K562 (cell line): Measurements from ENCODE around the gene OPRD1. TPM values are rescaled to one million over a fixed set of nuclear protein-coding genes. Genes with fewer than 3 reads are reported as not detected.

ENCODE experiments used
- ATAC-seq: fragments of 200-7000 bp; cut with Tn5 transposase; 3 replicates; pipeline ENCODE4 v1.9.1; 2020; ENCODE audit warnings: moderate library complexity
- BruUV-seq: library from RNA; stranded (reverse); fragments of 400-500 nt; replicated peaks from 2 replicates; lab custom pipeline; 2021; lab: Mats Ljungman, UMichigan
- CTCF ChIA-PET: fragments of 300-600 bp; formaldehyde crosslinking; extraction: SDS; loops from one replicate; lab custom pipeline; 2021; ENCODE audit warnings: low intra/inter-chr PET ratio; lab: Yijun Ruan, JAX
- POLR2A ChIA-PET: fragments of 300-600, 350-650 bp; sonication (Branson Sonifier 250); formaldehyde crosslinking; extraction: SDS; loops from one replicate; lab custom pipeline; 2021; ENCODE audit warnings: antibody characterized with exemption, inconsistent platforms; lab: Yijun Ruan, JAX
- DNase-seq, 4 experiments: peaks; one replicate each; pipeline versions ENCODE4 v3.0.0 to v3.0.0-alpha.2; 2011 to 2018; ENCODE audit warnings: low spot score in 3 of 4, mixed read lengths in 3 of 4; ENCODE audit errors: extremely low read depth in 1 of 4
- FAIRE-seq: peaks from 2 replicates; lab custom pipeline; 2011; peaks lifted over from hg19 to GRCh38; lab: Jason Lieb, UNC
- H2AFZ ChIP-seq: 2 replicates; pipeline ENCODE4 v1.6.0; 2011; ENCODE audit warnings: low read depth, low read length, control low read depth, inconsistent platforms
- H3K27ac ChIP-seq: fragments of 200-600 bp; 3 replicates; pipeline ENCODE4 v1.8.0; 2011; ENCODE audit warnings: low read depth, mild to moderate bottlenecking, control low read depth, inconsistent platforms, low read length, moderate library complexity, mixed read lengths; ENCODE audit errors: extremely low read depth
- H3K27me3 ChIP-seq, 2 experiments: fragments of 300-600 bp in 1 of 2; 2 replicates in 1 of 2; 3 replicates in 1 of 2; pipeline versions ENCODE4 v1.6.0 to v1.8.0; 2011; ENCODE audit warnings: inconsistent platforms in 2 of 2, low read length in 2 of 2, mild to moderate bottlenecking in 1 of 2, mixed read lengths in 1 of 2, moderate library complexity in 1 of 2; ENCODE audit not compliant: control insufficient read depth in 2 of 2, insufficient read depth in 2 of 2
- H3K36me3 ChIP-seq: fragments of 300-600 bp; 3 replicates; pipeline ENCODE4 v1.8.0; 2011; ENCODE audit warnings: mild to moderate bottlenecking, low read length, inconsistent platforms; ENCODE audit not compliant: control insufficient read depth, insufficient read depth
- H3K4me1 ChIP-seq, 2 experiments: fragments of 200-600 bp in 1 of 2; replicated peaks in 1 of 2; 2 replicates in 1 of 2; 3 replicates in 1 of 2; pipeline versions ENCODE4 v1.5.1 to v1.8.0; 2011; ENCODE audit warnings: inconsistent platforms in 2 of 2, low read length in 2 of 2, mild to moderate bottlenecking in 1 of 2, mixed read lengths in 1 of 2, moderate library complexity in 1 of 2; ENCODE audit not compliant: control insufficient read depth in 2 of 2, insufficient read depth in 2 of 2
- H3K4me2 ChIP-seq: 2 replicates; pipeline ENCODE4 v1.6.1; 2011; ENCODE audit warnings: low read length, control low read depth, inconsistent platforms, mixed read lengths; ENCODE audit not compliant: insufficient read depth
- H3K4me3 ChIP-seq: fragments of 200-600 bp; sonication (generic), shearing (Covaris generic); 2 replicates; pipeline ENCODE4 v1.5.1; 2016; ENCODE audit warnings: control low read depth, inconsistent platforms
- H3K79me2 ChIP-seq: fragments of 200-600 bp; 3 replicates; pipeline ENCODE4 v1.8.0; 2011; ENCODE audit warnings: low read length, inconsistent platforms; ENCODE audit not compliant: control insufficient read depth, insufficient read depth
- H3K9ac ChIP-seq, 2 experiments: 2 replicates each; pipeline versions ENCODE4 v1.6.0 to v1.6.1; 2011; ENCODE audit warnings: low read depth in 2 of 2, low read length in 2 of 2, control low read depth in 1 of 2, inconsistent platforms in 1 of 2, mild to moderate bottlenecking in 1 of 2, mixed read lengths in 1 of 2; ENCODE audit not compliant: insufficient read depth in 1 of 2
- H3K9me1 ChIP-seq: one replicate; pipeline ENCODE4 v1.6.0; 2011; ENCODE audit warnings: inconsistent platforms, mild to moderate bottlenecking, low read length, moderate library complexity; ENCODE audit not compliant: control insufficient read depth, insufficient read depth
- H3K9me3 ChIP-seq: replicated peaks from 2 replicates; pipeline ENCODE4 v1.5.1; 2011; ENCODE audit warnings: low read depth, low read length, inconsistent platforms; ENCODE audit not compliant: control insufficient read depth, insufficient read depth
- H4K20me1 ChIP-seq: replicated peaks from 2 replicates; pipeline ENCODE4 v1.6.1; 2011; ENCODE audit warnings: low read length, inconsistent platforms, mixed read lengths; ENCODE audit not compliant: control insufficient read depth, insufficient read depth
- NRF1 ChIP-seq, 2 experiments: fragments of 450-650 bp; IDR thresholded peaks in 1 of 2; conservative IDR thresholded peaks in 1 of 2; 2 replicates each; pipeline ENCODE4 v1.6.1; 2014; ENCODE audit warnings: mild to moderate bottlenecking in 2 of 2
- RHOXF2B ChIP-seq: fragments of 250-450 bp; sonication (Bioruptor Pico); conservative IDR thresholded peaks from 2 replicates; pipeline ENCODE4 v1.5.1; 2021
- SIX5 ChIP-seq, 2 experiments: IDR thresholded peaks; 2 replicates each; pipeline ENCODE4 v1.6.1; 2011; ENCODE audit warnings: low read length in 2 of 2, borderline replicate concordance in 1 of 2, low read depth in 1 of 2, mild to moderate bottlenecking in 1 of 2, moderate library complexity in 1 of 2; ENCODE audit not compliant: insufficient read depth in 1 of 2
- ZKSCAN8 ChIP-seq: fragments of 200-800 bp; sonication (Bioruptor generic); IDR thresholded peaks from 2 replicates; pipeline ENCODE4 v1.6.1; 2016; ENCODE audit warnings: missing genetic modification characterization, missing compliant biosample characterization
- ZNF3 ChIP-seq: fragments of 250-450 bp; sonication (Bioruptor Pico); IDR thresholded peaks from 2 replicates; pipeline ENCODE4 v1.5.0; 2021; ENCODE audit warnings: mild to moderate bottlenecking, moderate library complexity
- WGBS: fragments of 100-300 bp; shearing (Covaris generic); methylation state at CpG from one replicate; pipeline ENCODE4 v1.1.6; 2016; ENCODE audit warnings: low coverage, mixed read lengths; ENCODE audit not compliant: insufficient coverage; ENCODE audit errors: missing lambda C conversion rate; 5-methylcytosine and 5-hydroxymethylcytosine counted together
- in situ Hi-C: fragments of 300-500 bp; cut with MboI; formaldehyde crosslinking; loops from 4 replicates; pipeline ENCODE4 v1.15.0; 2018; ENCODE audit warnings: inconsistent platforms, mixed read lengths
- intact Hi-C: fragments of 100-400 bp; cut with micrococcal nuclease; formaldehyde crosslinking; loops from 2 replicates; pipeline ENCODE4 v1.14.2; 2022
- polyA plus RNA-seq, 8 experiments: library from polyadenylated mRNA; depleted of rRNA in 4 of 8; stranded (reverse) in 5 of 8; unstranded in 3 of 8; fragments of >200 nt; fragmentation: Nextera tagmentation in 2 of 8; fragmentation: Illumina TruSeq in 1 of 8; extraction: Ambion mirVana in 2 of 8; extraction: Trizol in 1 of 8; gene quantifications; 2 replicates each; pipeline versions ENCODE4 v1.2.1 to v1.2.3, GENCODE V29; 2011 to 2014; ENCODE audit warnings: inconsistent platforms in 1 of 8, missing spikeins in 1 of 8
- total RNA-seq, 7 experiments: library from RNA; depleted of rRNA in 6 of 7; stranded (reverse); fragments of >200 nt in 6 of 7; fragmentation: Illumina TruSeq in 2 of 7; extraction: Trizol in 2 of 7; gene quantifications; 2 replicates each; pipeline versions ENCODE4 v1.2.1 to v1.2.3, GENCODE V29; 2011 to 2021; ENCODE audit warnings: low replicate concordance in 1 of 7
- TF ChIP-seq, protein P1 (sequence below): fragments of 250-450 bp; sonication (Bioruptor Pico); IDR thresholded peaks from 2 replicates; pipeline ENCODE4 v1.4.0; 2020; ENCODE audit warnings: mild to moderate bottlenecking, moderate library complexity
- TF ChIP-seq, protein P2 (sequence below), 2 experiments: fragments of 450-650 bp in 1 of 2; sonication (generic) in 1 of 2; formaldehyde crosslinking in 1 of 2; IDR thresholded peaks; 2 replicates each; pipeline versions ENCODE4 v1.7.1 to v1.9.0; 2016 to 2022; ENCODE audit warnings: inconsistent platforms in 1 of 2, mild to moderate bottlenecking in 1 of 2, missing genetic modification reagents in 1 of 2
- TF ChIP-seq, protein P3 (sequence below): fragments of 450-650 bp; IDR thresholded peaks from 2 replicates; pipeline ENCODE4 v1.6.1; 2016; ENCODE audit warnings: low read depth, mild to moderate bottlenecking, moderate library complexity

OPRD1 gene
- total and polyA plus RNA-seq, 9 of the 15 experiments (the other 6 are each of a cell fraction or from before 2014, with no cell fraction given), result under 0.01 to 0.03 (median under 0.01) TPM; not detected in 6

DNA sequence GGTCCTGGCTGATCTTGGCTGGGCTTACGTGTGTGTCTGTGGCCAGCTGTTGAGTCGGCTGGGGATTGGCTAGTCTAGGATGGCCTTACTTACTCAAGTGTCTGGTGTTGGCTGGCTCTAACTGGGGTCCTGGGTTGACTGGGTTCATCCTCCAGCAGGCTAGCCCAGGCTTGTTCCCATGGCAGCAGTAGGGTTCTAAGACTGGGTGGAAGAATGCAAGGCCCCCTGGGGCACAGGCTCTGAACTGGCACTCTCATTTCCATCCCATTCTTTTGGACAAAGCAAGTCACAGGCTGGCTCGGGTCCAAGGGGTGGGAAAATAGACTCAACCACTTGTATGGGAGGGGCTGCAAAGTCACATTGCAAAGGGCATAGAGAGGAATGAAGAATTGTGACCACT lies 7.9 kb upstream of the OPRD1 start:
- intact Hi-C loops, result no loop called here
- 6% methylated on average over 3 of the region's 3 CpGs for WGBS
- CTCF ChIA-PET, result no interaction called here
- TF ChIP-seq SIX5 (IDR thresholded peaks at IDR 0.05; ENCODE audit: borderline replicate concordance in 1 of 2, insufficient read depth in 1 of 2, low read depth in 1 of 2, low read length in 2 of 2) (no peak), ZNF3 (CRISPR knock-in tag) (no peak), ZKSCAN8 (CRISPR knock-in tag) (no peak), RHOXF2B (CRISPR knock-in tag) (no peak), NRF1 (conservative IDR thresholded peaks at IDR 0.05 in 1 of 2, IDR thresholded peaks at IDR 0.05 in 1 of 2) (no peak)
- TF ChIP-seq, protein P1, sequence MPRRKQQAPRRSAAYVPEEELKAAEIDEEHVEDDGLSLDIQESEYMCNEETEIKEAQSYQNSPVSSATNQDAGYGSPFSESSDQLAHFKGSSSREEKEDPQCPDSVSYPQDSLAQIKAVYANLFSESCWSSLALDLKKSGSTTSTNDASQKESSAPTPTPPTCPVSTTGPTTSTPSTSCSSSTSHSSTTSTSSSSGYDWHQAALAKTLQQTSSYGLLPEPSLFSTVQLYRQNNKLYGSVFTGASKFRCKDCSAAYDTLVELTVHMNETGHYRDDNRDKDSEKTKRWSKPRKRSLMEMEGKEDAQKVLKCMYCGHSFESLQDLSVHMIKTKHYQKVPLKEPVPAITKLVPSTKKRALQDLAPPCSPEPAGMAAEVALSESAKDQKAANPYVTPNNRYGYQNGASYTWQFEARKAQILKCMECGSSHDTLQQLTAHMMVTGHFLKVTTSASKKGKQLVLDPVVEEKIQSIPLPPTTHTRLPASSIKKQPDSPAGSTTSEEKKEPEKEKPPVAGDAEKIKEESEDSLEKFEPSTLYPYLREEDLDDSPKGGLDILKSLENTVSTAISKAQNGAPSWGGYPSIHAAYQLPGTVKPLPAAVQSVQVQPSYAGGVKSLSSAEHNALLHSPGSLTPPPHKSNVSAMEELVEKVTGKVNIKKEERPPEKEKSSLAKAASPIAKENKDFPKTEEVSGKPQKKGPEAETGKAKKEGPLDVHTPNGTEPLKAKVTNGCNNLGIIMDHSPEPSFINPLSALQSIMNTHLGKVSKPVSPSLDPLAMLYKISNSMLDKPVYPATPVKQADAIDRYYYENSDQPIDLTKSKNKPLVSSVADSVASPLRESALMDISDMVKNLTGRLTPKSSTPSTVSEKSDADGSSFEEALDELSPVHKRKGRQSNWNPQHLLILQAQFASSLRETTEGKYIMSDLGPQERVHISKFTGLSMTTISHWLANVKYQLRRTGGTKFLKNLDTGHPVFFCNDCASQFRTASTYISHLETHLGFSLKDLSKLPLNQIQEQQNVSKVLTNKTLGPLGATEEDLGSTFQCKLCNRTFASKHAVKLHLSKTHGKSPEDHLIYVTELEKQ (CRISPR knock-in tag), result no peak
- TF ChIP-seq, protein P2, sequence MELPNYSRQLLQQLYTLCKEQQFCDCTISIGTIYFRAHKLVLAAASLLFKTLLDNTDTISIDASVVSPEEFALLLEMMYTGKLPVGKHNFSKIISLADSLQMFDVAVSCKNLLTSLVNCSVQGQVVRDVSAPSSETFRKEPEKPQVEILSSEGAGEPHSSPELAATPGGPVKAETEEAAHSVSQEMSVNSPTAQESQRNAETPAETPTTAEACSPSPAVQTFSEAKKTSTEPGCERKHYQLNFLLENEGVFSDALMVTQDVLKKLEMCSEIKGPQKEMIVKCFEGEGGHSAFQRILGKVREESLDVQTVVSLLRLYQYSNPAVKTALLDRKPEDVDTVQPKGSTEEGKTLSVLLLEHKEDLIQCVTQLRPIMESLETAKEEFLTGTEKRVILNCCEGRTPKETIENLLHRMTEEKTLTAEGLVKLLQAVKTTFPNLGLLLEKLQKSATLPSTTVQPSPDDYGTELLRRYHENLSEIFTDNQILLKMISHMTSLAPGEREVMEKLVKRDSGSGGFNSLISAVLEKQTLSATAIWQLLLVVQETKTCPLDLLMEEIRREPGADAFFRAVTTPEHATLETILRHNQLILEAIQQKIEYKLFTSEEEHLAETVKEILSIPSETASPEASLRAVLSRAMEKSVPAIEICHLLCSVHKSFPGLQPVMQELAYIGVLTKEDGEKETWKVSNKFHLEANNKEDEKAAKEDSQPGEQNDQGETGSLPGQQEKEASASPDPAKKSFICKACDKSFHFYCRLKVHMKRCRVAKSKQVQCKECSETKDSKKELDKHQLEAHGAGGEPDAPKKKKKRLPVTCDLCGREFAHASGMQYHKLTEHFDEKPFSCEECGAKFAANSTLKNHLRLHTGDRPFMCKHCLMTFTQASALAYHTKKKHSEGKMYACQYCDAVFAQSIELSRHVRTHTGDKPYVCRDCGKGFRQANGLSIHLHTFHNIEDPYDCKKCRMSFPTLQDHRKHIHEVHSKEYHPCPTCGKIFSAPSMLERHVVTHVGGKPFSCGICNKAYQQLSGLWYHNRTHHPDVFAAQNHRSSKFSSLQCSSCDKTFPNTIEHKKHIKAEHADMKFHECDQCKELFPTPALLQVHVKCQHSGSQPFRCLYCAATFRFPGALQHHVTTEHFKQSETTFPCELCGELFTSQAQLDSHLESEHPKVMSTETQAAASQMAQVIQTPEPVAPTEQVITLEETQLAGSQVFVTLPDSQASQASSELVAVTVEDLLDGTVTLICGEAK (IDR thresholded peaks at IDR 0.05), result no peak
- TF ChIP-seq, protein P2 (CRISPR knock-in tag; IDR thresholded peaks at IDR 0.05), result no peak
- TF ChIP-seq, protein P3, sequence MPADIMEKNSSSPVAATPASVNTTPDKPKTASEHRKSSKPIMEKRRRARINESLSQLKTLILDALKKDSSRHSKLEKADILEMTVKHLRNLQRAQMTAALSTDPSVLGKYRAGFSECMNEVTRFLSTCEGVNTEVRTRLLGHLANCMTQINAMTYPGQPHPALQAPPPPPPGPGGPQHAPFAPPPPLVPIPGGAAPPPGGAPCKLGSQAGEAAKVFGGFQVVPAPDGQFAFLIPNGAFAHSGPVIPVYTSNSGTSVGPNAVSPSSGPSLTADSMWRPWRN, result no peak

More for the DNA sequence above, 7.9 kb upstream of the OPRD1 start:
- Histone ChIP-seq H2AFZ (no peak overlapping the region), H3K4me3 (no peak overlapping the region), H4K20me1 (no peaks in the 10 kb centered on the region; the same call in 1 of the 2 replicates), H3K27ac (no peak overlapping the region), H3K27me3 (peaks cover 9 to 37% of the 10 kb centered on the region in 2 experiments; a peak in 4 of 5 replicates), H3K4me1 (no peaks in the 10 kb centered on the region; a peak in 1 of 5 replicates), H3K9me3 (no peaks in the 10 kb centered on the region; the same call in 1 of the 2 replicates), H3K79me2 (no peaks in the 10 kb centered on the region), H3K9ac (no peak overlapping the region), H3K36me3 (no peaks in the 10 kb centered on the region), H3K9me1 (no peaks in the 10 kb centered on the region), H3K4me2 (no peak overlapping the region)
- POLR2A ChIA-PET, result interaction anchor here (0.6 to 1.3 kb wide), 2 partner anchors 10 to 223 kb away, joined by 3 to 4 read pairs; no protein-coding TSS in a partner anchor
- ATAC-seq (no peak), FAIRE-seq (no peak), DNase-seq (no peak)
- in situ Hi-C loops, result no loop called here
- BruUV-seq, result no TSS peak
